IMR-90 (cell line): Measurements from ENCODE around the gene TPH1.

Experiments used
- BHLHE40 ChIP-seq: fragments of 150-350 bp; IDR thresholded peaks from 2 replicates; pipeline ENCODE4 v1.6.1; 2016; ENCODE audit warnings: mild to moderate bottlenecking, low read depth, low read length
- FOS ChIP-seq: fragments of 150-350 bp; IDR thresholded peaks from 2 replicates; pipeline ENCODE4 v1.6.1; 2016; ENCODE audit warnings: low read depth, low read length
- MAZ ChIP-seq: IDR thresholded peaks from 2 replicates; pipeline ENCODE4 v1.6.1; 2012; ENCODE audit warnings: low read depth, mild to moderate bottlenecking, low read length, improper control_type of control experiment, moderate library complexity, borderline replicate concordance
- TF ChIP-seq, protein P1 (sequence below): conservative IDR thresholded peaks from 2 replicates; pipeline ENCODE4 v1.5.1; 2012; ENCODE audit warnings: mild to moderate bottlenecking, low read depth, low read length, improper control_type of control experiment

DNA sequence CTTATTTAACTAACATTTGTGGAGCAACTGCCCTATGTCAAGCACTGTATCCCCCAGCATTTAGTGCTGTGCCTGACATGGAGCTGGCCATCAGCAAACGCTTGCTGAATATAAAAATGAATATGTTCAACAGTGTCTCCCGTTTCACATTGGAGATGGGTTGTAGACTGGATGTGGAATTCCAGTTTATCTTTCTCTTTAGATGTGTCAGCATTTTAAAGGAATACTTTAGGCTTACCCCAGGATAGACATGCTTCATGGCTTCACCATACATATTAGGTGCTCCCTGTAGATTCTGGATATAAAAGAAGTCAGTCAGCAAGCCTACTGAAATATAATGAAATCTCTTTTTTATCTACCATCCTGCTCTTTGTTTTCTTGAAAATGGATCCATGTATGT lies 21.3 kb upstream of the TPH1 start:
- no peak for TF ChIP-seq FOS
- no peak for TF ChIP-seq BHLHE40
- TF ChIP-seq, protein P1, sequence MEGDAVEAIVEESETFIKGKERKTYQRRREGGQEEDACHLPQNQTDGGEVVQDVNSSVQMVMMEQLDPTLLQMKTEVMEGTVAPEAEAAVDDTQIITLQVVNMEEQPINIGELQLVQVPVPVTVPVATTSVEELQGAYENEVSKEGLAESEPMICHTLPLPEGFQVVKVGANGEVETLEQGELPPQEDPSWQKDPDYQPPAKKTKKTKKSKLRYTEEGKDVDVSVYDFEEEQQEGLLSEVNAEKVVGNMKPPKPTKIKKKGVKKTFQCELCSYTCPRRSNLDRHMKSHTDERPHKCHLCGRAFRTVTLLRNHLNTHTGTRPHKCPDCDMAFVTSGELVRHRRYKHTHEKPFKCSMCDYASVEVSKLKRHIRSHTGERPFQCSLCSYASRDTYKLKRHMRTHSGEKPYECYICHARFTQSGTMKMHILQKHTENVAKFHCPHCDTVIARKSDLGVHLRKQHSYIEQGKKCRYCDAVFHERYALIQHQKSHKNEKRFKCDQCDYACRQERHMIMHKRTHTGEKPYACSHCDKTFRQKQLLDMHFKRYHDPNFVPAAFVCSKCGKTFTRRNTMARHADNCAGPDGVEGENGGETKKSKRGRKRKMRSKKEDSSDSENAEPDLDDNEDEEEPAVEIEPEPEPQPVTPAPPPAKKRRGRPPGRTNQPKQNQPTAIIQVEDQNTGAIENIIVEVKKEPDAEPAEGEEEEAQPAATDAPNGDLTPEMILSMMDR = no peak
- no peak for TF ChIP-seq MAZ
